HG03108 (cell line): ENCODE data around the gene MGME1.

ENCODE experiments used
- ATAC-seq: cut with Tn5 transposase; IDR thresholded peaks from one replicate; pipeline ENCODE4 v1.9.1; 2021; ENCODE audit warnings: moderate library complexity; ENCODE audit not compliant: unreplicated experiment

Gene MGME1

GRCh38 chr20:17992224-17992637 is 23.4 kb downstream of the MGME1 start:
- peak; percentile 60 for ATAC-seq

- no peak for ATAC-seq
Measured at GRCh38 chr20:17992847-17993513, 24.2 kb downstream of the MGME1 start.

- ATAC-seq, result no peak
Measured at GRCh38 chr20:17993546-17993945, 24.7 kb downstream of the MGME1 start.

- no peak for ATAC-seq
Measured at GRCh38 chr20:17995967-17996819, 27.4 kb downstream of the MGME1 start.

GRCh38 chr20:17998446-17998845 is 29.6 kb downstream of the MGME1 start:
- ATAC-seq, result no peak

GRCh38 chr20:17999566-17999965 is 30.7 kb downstream of the MGME1 start:
- no peak for ATAC-seq

GRCh38 chr20:18001131-18001921 is 32.5 kb downstream of the MGME1 start:
- no peak for ATAC-seq

GRCh38 chr20:18003897-18004296 is 35.1 kb downstream of the MGME1 start:
- peak; percentile 34 for ATAC-seq

- no peak for ATAC-seq
Measured at GRCh38 chr20:18004384-18005031, 35.7 kb downstream of the MGME1 start.

- ATAC-seq, result peak; percentile 92
Measured at GRCh38 chr20:18005170-18005989, 36.6 kb downstream of the MGME1 start.

- no peak for ATAC-seq
Measured at GRCh38 chr20:18005990-18006364, 37.2 kb downstream of the MGME1 start.

- no peak for ATAC-seq
Measured at GRCh38 chr20:18006684-18007083, 37.9 kb downstream of the MGME1 start.

- no peak for ATAC-seq
Measured at GRCh38 chr20:18007534-18008292, 38.9 kb downstream of the MGME1 start.

GRCh38 chr20:18009116-18009515 is 40.3 kb downstream of the MGME1 start:
- ATAC-seq, result no peak

- ATAC-seq, result no peak
Measured at GRCh38 chr20:18011482-18011881, 42.7 kb downstream of the MGME1 start.

GRCh38 chr20:18011951-18012645 is 43.3 kb downstream of the MGME1 start:
- ATAC-seq, result no peak

- ATAC-seq, result no peak
Measured at GRCh38 chr20:18012901-18013300, 44.1 kb downstream of the MGME1 start.

- ATAC-seq, result no peak
Measured at GRCh38 chr20:18014411-18014810, 45.6 kb downstream of the MGME1 start.

GRCh38 chr20:18016772-18017171 is 48.0 kb downstream of the MGME1 start:
- no peak for ATAC-seq
